Measurements from ENCODE around the gene SLC6A13. TPM values are rescaled to one million over a fixed set of nuclear protein-coding genes. Genes with fewer than 3 reads are reported as not detected.

SLC6A13 gene
- total and polyA plus RNA-seq, 2 of the 13 experiments (the other 11 are each of a cell fraction or from before 2014, with no cell fraction given), result 0.05 to 0.15 TPM

GRCh38 chr12:175759-176158 is 86.9 kb downstream of the SLC6A13 start:
- ChIA-PET POLR2A (no interaction called here), CTCF (ENCODE audit: low intra/inter-chr PET ratio, low total read pairs) (no interaction called here)
- Histone ChIP-seq H3K27me3 (ENCODE audit: control insufficient read depth in 1 of 2, insufficient read depth in 2 of 2, low read length in 2 of 2) (peaks cover 10 to 66% of the 10 kb centered on the region in 2 experiments; a peak in 4 of 5 replicates), H3K9ac (ENCODE audit: insufficient read depth, low read depth, low read length) (no peak overlapping the region), H3K4me2 (ENCODE audit: low read depth, low read length) (peak overlapping the region; percentile 67), H3K79me2 (ENCODE audit: insufficient read depth, low read length) (no peaks in the 10 kb centered on the region), H3K4me1 (ENCODE audit: insufficient read depth, low read length) (peaks cover 51% of the 10 kb centered on the region), H3K9me3 (ENCODE audit: low read length) (no peaks in the 10 kb centered on the region), H3K36me3 (replicated peaks in 1 of 2; ENCODE audit: control insufficient read depth in 1 of 2, insufficient read depth in 2 of 2, low read length in 2 of 2) (no peaks in the 10 kb centered on the region), H3K4me3 (replicated peaks in 1 of 3; ENCODE audit: insufficient read depth in 1 of 3, low read depth in 2 of 3, low read length in 3 of 3) (peak overlapping the region in 1 of 3 experiments; percentile 52; a peak in 1 of 6 replicates), H4K20me1 (ENCODE audit: insufficient read depth, low read length) (no peaks in the 10 kb centered on the region), H3K27ac (ENCODE audit: extremely low read length, insufficient read depth, low read length) (no peak overlapping the region), H2AFZ (ENCODE audit: low read length) (no peak overlapping the region)
- intact Hi-C loops (cut with micrococcal nuclease; ENCODE audit: unreplicated experiment) (loop anchor here (5.0 kb wide), 1 partner anchor 37 kb away; the partner anchor contains the start of gene SLC6A12), in situ Hi-C loops (cut with HindIII; ENCODE audit: extremely low pct_ligation_motif_present, low pct_unique_long_range_greater_than_20kb) (no loop called here)
- FAIRE-seq (no peak), ATAC-seq (peak; percentile 8; the same call in 2 of the 3 replicates), DNase-seq (ENCODE audit: low spot score) (no peak)
- BruUV-seq (replicated peaks), result no TSS peak
- no peak for TF ChIP-seq ZNF12 (CRISPR knock-in tag; IDR thresholded peaks at IDR 0.05)
- TF ChIP-seq SPEN (CRISPR knock-in tag; IDR thresholded peaks at IDR 0.05; ENCODE audit: low read depth), result 0 out of 2 replicates have a peak, but pooled peaks have one; percentile 6
- no peak for TF ChIP-seq ZNF563 (CRISPR knock-in tag; IDR thresholded peaks at IDR 0.05)
- WGBS (ENCODE audit: low lambda C conversion rate), result no CpG with 5 or more reads among the region's 16 CpGs

DNA sequence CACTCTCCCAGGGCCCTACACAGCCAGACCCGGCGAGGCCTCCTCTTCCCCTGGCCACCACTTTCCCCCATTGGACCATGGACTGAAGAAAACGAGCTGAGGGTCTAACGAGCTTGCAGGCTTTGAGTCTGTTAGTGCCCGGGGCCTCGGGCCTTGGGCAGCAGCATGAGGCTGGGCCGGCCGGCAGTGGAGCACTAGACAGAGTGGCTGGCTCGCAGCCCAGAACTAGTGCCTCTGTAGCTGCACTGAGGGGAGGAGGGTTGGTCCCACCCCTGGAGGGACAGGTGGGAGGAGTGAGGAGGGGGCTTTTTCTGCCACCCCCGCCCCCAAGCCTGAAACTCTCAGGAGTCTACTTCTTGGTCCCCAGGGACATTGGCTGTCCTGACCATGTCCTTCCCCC is 87.4 kb downstream of the SLC6A13 start:
- Histone ChIP-seq H3K4me3 (replicated peaks in 1 of 3; ENCODE audit: insufficient read depth in 1 of 3, low read depth in 2 of 3, low read length in 3 of 3) (peak overlapping the region in 1 of 3 experiments; percentile 7; a peak in 1 of 6 replicates), H3K79me2 (ENCODE audit: insufficient read depth, low read length) (no peaks in the 10 kb centered on the region), H3K27me3 (ENCODE audit: control insufficient read depth in 1 of 2, insufficient read depth in 2 of 2, low read length in 2 of 2) (peaks cover 10 to 70% of the 10 kb centered on the region in 2 experiments; a peak in 4 of 5 replicates), H3K9ac (ENCODE audit: insufficient read depth, low read depth, low read length) (no peak overlapping the region), H3K4me1 (ENCODE audit: insufficient read depth, low read length) (peaks cover 46% of the 10 kb centered on the region), H4K20me1 (ENCODE audit: insufficient read depth, low read length) (no peaks in the 10 kb centered on the region), H3K9me3 (ENCODE audit: low read length) (no peaks in the 10 kb centered on the region), H3K4me2 (ENCODE audit: low read depth, low read length) (peak overlapping the region; percentile 67), H2AFZ (ENCODE audit: low read length) (no peak overlapping the region), H3K27ac (ENCODE audit: extremely low read length, insufficient read depth, low read length) (no peak overlapping the region), H3K36me3 (replicated peaks in 1 of 2; ENCODE audit: control insufficient read depth in 1 of 2, insufficient read depth in 2 of 2, low read length in 2 of 2) (no peaks in the 10 kb centered on the region)
- ChIA-PET POLR2A (no interaction called here), CTCF (ENCODE audit: low intra/inter-chr PET ratio, low total read pairs) (no interaction called here)
- DNase-seq (ENCODE audit: low spot score) (no peak), FAIRE-seq (no peak), ATAC-seq (peak; percentile 58)
- in situ Hi-C loops (cut with HindIII; ENCODE audit: extremely low pct_ligation_motif_present, low pct_unique_long_range_greater_than_20kb), result no loop called here
- BruUV-seq (replicated peaks), result no TSS peak
- WGBS (ENCODE audit: low lambda C conversion rate), result 0% methylated on average over 2 of the region's 10 CpGs
- TF ChIP-seq ZNF589 (CRISPR knock-in tag; conservative IDR thresholded peaks at IDR 0.05), result no peak
- TF ChIP-seq, protein P1, sequence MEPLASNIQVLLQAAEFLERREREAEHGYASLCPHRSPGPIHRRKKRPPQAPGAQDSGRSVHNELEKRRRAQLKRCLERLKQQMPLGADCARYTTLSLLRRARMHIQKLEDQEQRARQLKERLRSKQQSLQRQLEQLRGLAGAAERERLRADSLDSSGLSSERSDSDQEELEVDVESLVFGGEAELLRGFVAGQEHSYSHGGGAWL (CRISPR knock-in tag; IDR thresholded peaks at IDR 0.05), result no peak
- TF ChIP-seq NFAT5 (CRISPR knock-in tag; IDR thresholded peaks at IDR 0.05), result no peak
- 0 out of 2 replicates have a peak, but pooled peaks have one; percentile 9 for TF ChIP-seq ZFX (CRISPR knock-in tag; IDR thresholded peaks at IDR 0.05; ENCODE audit: low read depth)
- TF ChIP-seq PRPF4 (IDR thresholded peaks at IDR 0.05; ENCODE audit: low read depth, low read length, poor library complexity, severe bottlenecking), result no peak
- peak; percentile 88 for TF ChIP-seq ZNF263 (CRISPR knock-in tag; IDR thresholded peaks at IDR 0.05)
- intact Hi-C loops (cut with micrococcal nuclease; ENCODE audit: unreplicated experiment), result loop anchor here (5.0 kb wide), 1 partner anchor 37 kb away; the partner anchor contains the start of gene SLC6A12
